Body of pancreas (tissue), 4 donors: Measurements from ENCODE around the gene DAAM1.

Source experiments
- POLR2A ChIP-seq, 3 donors: fragments of 450-650 bp; IDR thresholded peaks; one replicate each; pipeline ENCODE4 v1.6.1; 2016; ENCODE audit warnings: antibody characterized with exemption in 3 of 3, mild to moderate bottlenecking in 2 of 3
- TF ChIP-seq, protein P1 (sequence below), 7 experiments: fragments of 450-650 bp in 4 of 7; fragments of 200-600 bp in 3 of 7; sonication (generic) in 3 of 7; IDR thresholded peaks; one replicate each; pipeline ENCODE4 v1.5.1; 2016 to 2019; ENCODE audit warnings: antibody characterized with exemption in 7 of 7

DNA sequence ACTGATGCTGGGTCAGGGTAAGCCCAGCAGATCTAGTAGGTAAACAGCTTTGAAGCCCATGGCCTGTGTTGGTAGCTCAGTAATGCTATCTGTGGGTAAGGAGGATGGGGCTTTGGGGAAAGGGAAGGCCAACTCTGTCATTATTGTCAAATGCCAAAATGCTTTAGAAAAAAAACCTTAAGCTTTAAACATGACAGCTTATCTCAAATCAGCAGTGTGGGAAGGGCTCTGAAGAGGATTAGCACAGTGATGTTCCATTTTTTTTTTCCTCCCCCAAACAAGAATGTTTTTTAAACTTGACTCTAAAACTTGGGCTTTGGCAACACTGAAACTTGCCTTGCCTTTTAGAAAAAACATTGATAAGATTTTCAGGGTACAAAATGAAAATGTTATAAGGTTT lies 11.7 kb downstream of the DAAM1 start:
- no peak for TF ChIP-seq POLR2A (IDR thresholded peaks at IDR 0.05)
- TF ChIP-seq, protein P1, sequence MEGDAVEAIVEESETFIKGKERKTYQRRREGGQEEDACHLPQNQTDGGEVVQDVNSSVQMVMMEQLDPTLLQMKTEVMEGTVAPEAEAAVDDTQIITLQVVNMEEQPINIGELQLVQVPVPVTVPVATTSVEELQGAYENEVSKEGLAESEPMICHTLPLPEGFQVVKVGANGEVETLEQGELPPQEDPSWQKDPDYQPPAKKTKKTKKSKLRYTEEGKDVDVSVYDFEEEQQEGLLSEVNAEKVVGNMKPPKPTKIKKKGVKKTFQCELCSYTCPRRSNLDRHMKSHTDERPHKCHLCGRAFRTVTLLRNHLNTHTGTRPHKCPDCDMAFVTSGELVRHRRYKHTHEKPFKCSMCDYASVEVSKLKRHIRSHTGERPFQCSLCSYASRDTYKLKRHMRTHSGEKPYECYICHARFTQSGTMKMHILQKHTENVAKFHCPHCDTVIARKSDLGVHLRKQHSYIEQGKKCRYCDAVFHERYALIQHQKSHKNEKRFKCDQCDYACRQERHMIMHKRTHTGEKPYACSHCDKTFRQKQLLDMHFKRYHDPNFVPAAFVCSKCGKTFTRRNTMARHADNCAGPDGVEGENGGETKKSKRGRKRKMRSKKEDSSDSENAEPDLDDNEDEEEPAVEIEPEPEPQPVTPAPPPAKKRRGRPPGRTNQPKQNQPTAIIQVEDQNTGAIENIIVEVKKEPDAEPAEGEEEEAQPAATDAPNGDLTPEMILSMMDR (IDR thresholded peaks at IDR 0.05), result no peak
